GM23338 (cell line): ENCODE measurements around the gene CLDN1. TPM values are rescaled to one million over a fixed set of nuclear protein-coding genes. Genes with fewer than 3 reads are reported as not detected.

Source experiments
- ATAC-seq: fragments of 200-7000 bp; cut with Tn5 transposase; 3 replicates; pipeline ENCODE4 v1.9.1; 2020
- DNase-seq: peaks from one replicate; pipeline ENCODE4 v3.0.0-alpha.2; 2015; ENCODE audit warnings: low spot score
- H2AFZ ChIP-seq: fragments of 200-600 bp; sonication (generic); 2 replicates; pipeline ENCODE4 v1.8.0; 2016; ENCODE audit warnings: antibody characterized with exemption, mild to moderate bottlenecking, moderate library complexity
- H3F3A ChIP-seq: fragments of 200-600 bp; sonication (generic); replicated peaks from 2 replicates; pipeline ENCODE4 v1.8.0; 2017; ENCODE audit warnings: antibody characterized with exemption, mixed run types, low read depth
- H3K27ac ChIP-seq: fragments of 200-600 bp; sonication (generic); 2 replicates; pipeline ENCODE4 v1.6.1; 2016; ENCODE audit warnings: low read depth
- H3K27me3 ChIP-seq: fragments of 200-600 bp; sonication (generic); 2 replicates; pipeline ENCODE4 v1.8.0; 2016; ENCODE audit warnings: mild to moderate bottlenecking, mixed run types, moderate library complexity; ENCODE audit not compliant: insufficient read depth
- H3K36me3 ChIP-seq: fragments of 200-600 bp; sonication (generic); 2 replicates; pipeline ENCODE4 v1.8.0; 2016; ENCODE audit warnings: mild to moderate bottlenecking; ENCODE audit not compliant: insufficient read depth
- H3K4me1 ChIP-seq: fragments of 200-600 bp; sonication (generic); 2 replicates; pipeline ENCODE4 v1.8.0; 2016; ENCODE audit warnings: mild to moderate bottlenecking, moderate library complexity; ENCODE audit not compliant: insufficient read depth
- H3K4me2 ChIP-seq: fragments of 200-600 bp; sonication (generic); 2 replicates; pipeline ENCODE4 v1.7.1; 2017; ENCODE audit warnings: mixed run types
- H3K4me3 ChIP-seq: fragments of 200-600 bp; sonication (generic); 2 replicates; pipeline ENCODE4 v1.6.1; 2016; ENCODE audit warnings: mixed run types
- H3K79me2 ChIP-seq: fragments of 200-600 bp; sonication (generic); replicated peaks from 2 replicates; pipeline ENCODE4 v1.8.0; 2017; ENCODE audit warnings: mild to moderate bottlenecking; ENCODE audit not compliant: insufficient read depth
- H3K9me2 ChIP-seq: fragments of 200-600 bp; sonication (generic); 2 replicates; pipeline ENCODE4 v1.8.0; 2017; ENCODE audit not compliant: insufficient read depth
- H4K20me1 ChIP-seq: fragments of 200-600 bp; sonication (generic); replicated peaks from 2 replicates; pipeline ENCODE4 v1.8.0; 2017; ENCODE audit warnings: mild to moderate bottlenecking; ENCODE audit not compliant: insufficient read depth
- H3K27ac Mint-ChIP-seq: 2 replicates; pipeline ENCODE4 v1.8.0; 2020; ENCODE audit warnings: inconsistent platforms, mild to moderate bottlenecking, moderate library complexity, mixed read lengths
- H3K27me3 Mint-ChIP-seq: 3 replicates; pipeline ENCODE4 v1.8.0; 2022; ENCODE audit warnings: low read depth, mild to moderate bottlenecking, moderate library complexity, mixed read lengths, inconsistent platforms; ENCODE audit not compliant: insufficient read depth, poor library complexity
- H3K36me3 Mint-ChIP-seq: 3 replicates; pipeline ENCODE4 v1.8.0; 2021; ENCODE audit warnings: low read depth, mild to moderate bottlenecking, inconsistent platforms, moderate library complexity, mixed read lengths
- H3K4me1 Mint-ChIP-seq: 3 replicates; pipeline ENCODE4 v1.8.0; 2020; ENCODE audit warnings: mild to moderate bottlenecking, inconsistent platforms, mixed read lengths
- H3K4me3 Mint-ChIP-seq: 3 replicates; pipeline ENCODE4 v1.8.0; 2021; ENCODE audit warnings: moderate library complexity, mild to moderate bottlenecking, inconsistent platforms, mixed read lengths
- H3K9me3 Mint-ChIP-seq: 3 replicates; pipeline ENCODE4 v1.8.0; 2020; ENCODE audit warnings: moderate library complexity, mild to moderate bottlenecking, inconsistent platforms, mixed read lengths
- CREB1 ChIP-seq: fragments of 250-450 bp; sonication (Bioruptor Pico); IDR thresholded peaks from 2 replicates; pipeline ENCODE4 v1.5.0; 2020; ENCODE audit warnings: low read depth, mild to moderate bottlenecking, moderate library complexity
- EZH2 ChIP-seq: fragments of 200-600 bp; sonication (generic); IDR thresholded peaks from one replicate; pipeline ENCODE4 v1.8.0; 2017; ENCODE audit warnings: antibody characterized with exemption, mild to moderate bottlenecking, low read depth; ENCODE audit not compliant: unreplicated experiment
- EZH2phosphoT487 ChIP-seq: fragments of 200-600 bp; sonication (generic); IDR thresholded peaks from one replicate; pipeline ENCODE4 v1.8.1; 2018; ENCODE audit warnings: antibody characterized with exemption; ENCODE audit not compliant: unreplicated experiment
- JUNB ChIP-seq: IDR thresholded peaks from one replicate; pipeline ENCODE4 v1.6.1; 2016; ENCODE audit warnings: antibody characterized with exemption; ENCODE audit not compliant: unreplicated experiment
- NANOG ChIP-seq: IDR thresholded peaks from 2 replicates; pipeline ENCODE4 v1.6.1; 2016; ENCODE audit warnings: antibody characterized with exemption, borderline replicate concordance
- POLR2AphosphoS5 ChIP-seq: IDR thresholded peaks from 2 replicates; pipeline ENCODE4 v1.6.1; 2016; ENCODE audit warnings: antibody characterized with exemption, low read depth
- STAT1 ChIP-seq: IDR thresholded peaks from one replicate; pipeline ENCODE4 v1.6.1; 2016; ENCODE audit warnings: antibody characterized with exemption; ENCODE audit not compliant: unreplicated experiment
- ZNF114 ChIP-seq: fragments of 250-450 bp; sonication (Bioruptor Pico); IDR thresholded peaks from 2 replicates; pipeline ENCODE4 v1.5.0; 2020; ENCODE audit warnings: mild to moderate bottlenecking, moderate library complexity
- ZNF331 ChIP-seq: fragments of 250-450 bp; sonication (Bioruptor Pico); IDR thresholded peaks from 2 replicates; pipeline ENCODE4 v1.5.0; 2020; ENCODE audit warnings: low read depth, mild to moderate bottlenecking, moderate library complexity
- polyA plus RNA-seq: library from polyadenylated mRNA; unstranded; fragments of >200 nt; fragmentation: Nextera tagmentation; extraction: Ambion mirVana; gene quantifications from 2 replicates; pipeline ENCODE4 v1.2.1, GENCODE V29; 2016
- total RNA-seq: library from RNA; depleted of rRNA; stranded (reverse); fragments of >200 nt; shearing (Covaris generic); gene quantifications from 2 replicates; pipeline ENCODE4 v1.2.3, GENCODE V29; 2014
- TF ChIP-seq, protein P1 (sequence below): IDR thresholded peaks from 2 replicates; pipeline ENCODE4 v1.6.1; 2016; ENCODE audit warnings: antibody characterized with exemption
- TF ChIP-seq, protein P2 (sequence below): IDR thresholded peaks from one replicate; pipeline ENCODE4 v1.6.1; 2018; ENCODE audit warnings: antibody characterized with exemption; ENCODE audit not compliant: unreplicated experiment
- TF ChIP-seq, protein P3 (sequence below): fragments of 250-450 bp; sonication (Bioruptor Pico); IDR thresholded peaks from 2 replicates; pipeline ENCODE4 v1.5.0; 2020; ENCODE audit warnings: mild to moderate bottlenecking, moderate library complexity
- TF ChIP-seq, protein P4 (sequence below), 2 experiments: fragments of 200-600 bp in 1 of 2; sonication (generic) in 1 of 2; conservative IDR thresholded peaks; 2 replicates each; pipeline versions ENCODE4 v1.5.1 to v1.6.1; 2016 to 2017; ENCODE audit warnings: antibody characterized with exemption in 2 of 2, low read depth in 2 of 2, mild to moderate bottlenecking in 2 of 2, moderate library complexity in 1 of 2

Gene CLDN1
- total and polyA plus RNA-seq, 2 experiments from 2014 or later, result 2.5 to 4.6 TPM

DNA sequence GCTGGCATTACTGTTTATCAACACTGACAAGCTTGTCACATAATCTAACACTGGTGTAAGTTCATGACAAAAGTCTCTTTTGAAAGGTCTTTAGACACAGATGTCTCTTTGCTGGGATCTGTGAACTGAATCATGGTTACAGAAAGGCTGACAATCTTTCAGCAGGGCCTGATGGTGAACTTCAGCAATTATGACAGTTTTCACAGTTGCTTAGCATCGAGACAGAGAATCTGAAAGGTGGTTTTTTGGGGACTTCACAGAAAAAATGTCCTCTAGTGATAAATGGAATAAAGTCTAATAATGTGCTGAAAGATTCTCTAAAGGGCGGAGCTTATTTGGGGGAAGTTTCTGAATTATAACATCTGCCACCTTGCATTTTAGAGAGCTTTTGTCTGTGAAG, 32.3 kb downstream of the CLDN1 start:
- Histone ChIP-seq H3K4me1 (no peaks in the 10 kb centered on the region), H3K9me2 (no peaks in the 10 kb centered on the region), H4K20me1 (no peaks in the 10 kb centered on the region), H3K4me3 (no peak overlapping the region), H3K79me2 (no peaks in the 10 kb centered on the region), H2AFZ (no peak overlapping the region), H3K36me3 (no peaks in the 10 kb centered on the region), H3K27ac (no peak overlapping the region), H3K4me2 (no peak overlapping the region), H3F3A (no peaks in the 10 kb centered on the region), H3K27me3 (no peaks in the 10 kb centered on the region)
- Mint-ChIP-seq H3K4me1 (no peaks in the 10 kb centered on the region), H3K9me3 (peaks cover 27% of the 10 kb centered on the region), H3K36me3 (peaks cover 9% of the 10 kb centered on the region; the same call in 1 of the 3 replicates), H3K4me3 (no peak overlapping the region), H3K27me3 (no peaks in the 10 kb centered on the region), H3K27ac (no peak overlapping the region)
- TF ChIP-seq, protein P1, sequence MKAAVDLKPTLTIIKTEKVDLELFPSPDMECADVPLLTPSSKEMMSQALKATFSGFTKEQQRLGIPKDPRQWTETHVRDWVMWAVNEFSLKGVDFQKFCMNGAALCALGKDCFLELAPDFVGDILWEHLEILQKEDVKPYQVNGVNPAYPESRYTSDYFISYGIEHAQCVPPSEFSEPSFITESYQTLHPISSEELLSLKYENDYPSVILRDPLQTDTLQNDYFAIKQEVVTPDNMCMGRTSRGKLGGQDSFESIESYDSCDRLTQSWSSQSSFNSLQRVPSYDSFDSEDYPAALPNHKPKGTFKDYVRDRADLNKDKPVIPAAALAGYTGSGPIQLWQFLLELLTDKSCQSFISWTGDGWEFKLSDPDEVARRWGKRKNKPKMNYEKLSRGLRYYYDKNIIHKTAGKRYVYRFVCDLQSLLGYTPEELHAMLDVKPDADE, result no peak
- TF ChIP-seq, protein P2, sequence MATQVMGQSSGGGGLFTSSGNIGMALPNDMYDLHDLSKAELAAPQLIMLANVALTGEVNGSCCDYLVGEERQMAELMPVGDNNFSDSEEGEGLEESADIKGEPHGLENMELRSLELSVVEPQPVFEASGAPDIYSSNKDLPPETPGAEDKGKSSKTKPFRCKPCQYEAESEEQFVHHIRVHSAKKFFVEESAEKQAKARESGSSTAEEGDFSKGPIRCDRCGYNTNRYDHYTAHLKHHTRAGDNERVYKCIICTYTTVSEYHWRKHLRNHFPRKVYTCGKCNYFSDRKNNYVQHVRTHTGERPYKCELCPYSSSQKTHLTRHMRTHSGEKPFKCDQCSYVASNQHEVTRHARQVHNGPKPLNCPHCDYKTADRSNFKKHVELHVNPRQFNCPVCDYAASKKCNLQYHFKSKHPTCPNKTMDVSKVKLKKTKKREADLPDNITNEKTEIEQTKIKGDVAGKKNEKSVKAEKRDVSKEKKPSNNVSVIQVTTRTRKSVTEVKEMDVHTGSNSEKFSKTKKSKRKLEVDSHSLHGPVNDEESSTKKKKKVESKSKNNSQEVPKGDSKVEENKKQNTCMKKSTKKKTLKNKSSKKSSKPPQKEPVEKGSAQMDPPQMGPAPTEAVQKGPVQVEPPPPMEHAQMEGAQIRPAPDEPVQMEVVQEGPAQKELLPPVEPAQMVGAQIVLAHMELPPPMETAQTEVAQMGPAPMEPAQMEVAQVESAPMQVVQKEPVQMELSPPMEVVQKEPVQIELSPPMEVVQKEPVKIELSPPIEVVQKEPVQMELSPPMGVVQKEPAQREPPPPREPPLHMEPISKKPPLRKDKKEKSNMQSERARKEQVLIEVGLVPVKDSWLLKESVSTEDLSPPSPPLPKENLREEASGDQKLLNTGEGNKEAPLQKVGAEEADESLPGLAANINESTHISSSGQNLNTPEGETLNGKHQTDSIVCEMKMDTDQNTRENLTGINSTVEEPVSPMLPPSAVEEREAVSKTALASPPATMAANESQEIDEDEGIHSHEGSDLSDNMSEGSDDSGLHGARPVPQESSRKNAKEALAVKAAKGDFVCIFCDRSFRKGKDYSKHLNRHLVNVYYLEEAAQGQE, result no peak
- TF ChIP-seq NANOG (no peak), STAT1 (no peak), ZNF114 (CRISPR knock-in tag) (no peak), EZH2phosphoT487 (no peak), ZNF331 (CRISPR knock-in tag) (no peak), JUNB (no peak), EZH2 (no peak), CREB1 (no peak), POLR2AphosphoS5 (no peak)
- TF ChIP-seq, protein P3, sequence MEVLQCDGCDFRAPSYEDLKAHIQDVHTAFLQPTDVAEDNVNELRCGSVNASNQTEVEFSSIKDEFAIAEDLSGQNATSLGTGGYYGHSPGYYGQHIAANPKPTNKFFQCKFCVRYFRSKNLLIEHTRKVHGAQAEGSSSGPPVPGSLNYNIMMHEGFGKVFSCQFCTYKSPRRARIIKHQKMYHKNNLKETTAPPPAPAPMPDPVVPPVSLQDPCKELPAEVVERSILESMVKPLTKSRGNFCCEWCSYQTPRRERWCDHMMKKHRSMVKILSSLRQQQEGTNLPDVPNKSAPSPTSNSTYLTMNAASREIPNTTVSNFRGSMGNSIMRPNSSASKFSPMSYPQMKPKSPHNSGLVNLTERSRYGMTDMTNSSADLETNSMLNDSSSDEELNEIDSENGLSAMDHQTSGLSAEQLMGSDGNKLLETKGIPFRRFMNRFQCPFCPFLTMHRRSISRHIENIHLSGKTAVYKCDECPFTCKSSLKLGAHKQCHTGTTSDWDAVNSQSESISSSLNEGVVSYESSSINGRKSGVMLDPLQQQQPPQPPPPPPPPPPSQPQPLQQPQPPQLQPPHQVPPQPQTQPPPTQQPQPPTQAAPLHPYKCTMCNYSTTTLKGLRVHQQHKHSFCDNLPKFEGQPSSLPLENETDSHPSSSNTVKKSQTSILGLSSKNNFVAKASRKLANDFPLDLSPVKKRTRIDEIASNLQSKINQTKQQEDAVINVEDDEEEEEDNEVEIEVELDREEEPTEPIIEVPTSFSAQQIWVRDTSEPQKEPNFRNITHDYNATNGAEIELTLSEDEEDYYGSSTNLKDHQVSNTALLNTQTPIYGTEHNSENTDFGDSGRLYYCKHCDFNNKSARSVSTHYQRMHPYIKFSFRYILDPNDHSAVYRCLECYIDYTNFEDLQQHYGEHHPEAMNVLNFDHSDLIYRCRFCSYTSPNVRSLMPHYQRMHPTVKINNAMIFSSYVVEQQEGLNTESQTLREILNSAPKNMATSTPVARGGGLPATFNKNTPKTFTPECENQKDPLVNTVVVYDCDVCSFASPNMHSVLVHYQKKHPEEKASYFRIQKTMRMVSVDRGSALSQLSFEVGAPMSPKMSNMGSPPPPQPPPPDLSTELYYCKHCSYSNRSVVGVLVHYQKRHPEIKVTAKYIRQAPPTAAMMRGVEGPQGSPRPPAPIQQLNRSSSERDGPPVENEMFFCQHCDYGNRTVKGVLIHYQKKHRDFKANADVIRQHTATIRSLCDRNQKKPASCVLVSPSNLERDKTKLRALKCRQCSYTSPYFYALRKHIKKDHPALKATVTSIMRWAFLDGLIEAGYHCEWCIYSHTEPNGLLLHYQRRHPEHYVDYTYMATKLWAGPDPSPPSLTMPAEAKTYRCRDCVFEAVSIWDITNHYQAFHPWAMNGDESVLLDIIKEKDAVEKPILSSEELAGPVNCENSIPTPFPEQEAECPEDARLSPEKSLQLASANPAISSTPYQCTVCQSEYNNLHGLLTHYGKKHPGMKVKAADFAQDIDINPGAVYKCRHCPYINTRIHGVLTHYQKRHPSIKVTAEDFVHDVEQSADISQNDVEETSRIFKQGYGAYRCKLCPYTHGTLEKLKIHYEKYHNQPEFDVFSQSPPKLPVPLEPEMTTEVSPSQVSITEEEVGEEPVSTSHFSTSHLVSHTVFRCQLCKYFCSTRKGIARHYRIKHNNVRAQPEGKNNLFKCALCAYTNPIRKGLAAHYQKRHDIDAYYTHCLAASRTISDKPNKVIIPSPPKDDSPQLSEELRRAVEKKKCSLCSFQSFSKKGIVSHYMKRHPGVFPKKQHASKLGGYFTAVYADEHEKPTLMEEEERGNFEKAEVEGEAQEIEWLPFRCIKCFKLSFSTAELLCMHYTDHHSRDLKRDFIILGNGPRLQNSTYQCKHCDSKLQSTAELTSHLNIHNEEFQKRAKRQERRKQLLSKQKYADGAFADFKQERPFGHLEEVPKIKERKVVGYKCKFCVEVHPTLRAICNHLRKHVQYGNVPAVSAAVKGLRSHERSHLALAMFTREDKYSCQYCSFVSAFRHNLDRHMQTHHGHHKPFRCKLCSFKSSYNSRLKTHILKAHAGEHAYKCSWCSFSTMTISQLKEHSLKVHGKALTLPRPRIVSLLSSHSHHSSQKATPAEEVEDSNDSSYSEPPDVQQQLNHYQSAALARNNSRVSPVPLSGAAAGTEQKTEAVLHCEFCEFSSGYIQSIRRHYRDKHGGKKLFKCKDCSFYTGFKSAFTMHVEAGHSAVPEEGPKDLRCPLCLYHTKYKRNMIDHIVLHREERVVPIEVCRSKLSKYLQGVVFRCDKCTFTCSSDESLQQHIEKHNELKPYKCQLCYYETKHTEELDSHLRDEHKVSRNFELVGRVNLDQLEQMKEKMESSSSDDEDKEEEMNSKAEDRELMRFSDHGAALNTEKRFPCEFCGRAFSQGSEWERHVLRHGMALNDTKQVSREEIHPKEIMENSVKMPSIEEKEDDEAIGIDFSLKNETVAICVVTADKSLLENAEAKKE, result no peak
- TF ChIP-seq, protein P4, sequence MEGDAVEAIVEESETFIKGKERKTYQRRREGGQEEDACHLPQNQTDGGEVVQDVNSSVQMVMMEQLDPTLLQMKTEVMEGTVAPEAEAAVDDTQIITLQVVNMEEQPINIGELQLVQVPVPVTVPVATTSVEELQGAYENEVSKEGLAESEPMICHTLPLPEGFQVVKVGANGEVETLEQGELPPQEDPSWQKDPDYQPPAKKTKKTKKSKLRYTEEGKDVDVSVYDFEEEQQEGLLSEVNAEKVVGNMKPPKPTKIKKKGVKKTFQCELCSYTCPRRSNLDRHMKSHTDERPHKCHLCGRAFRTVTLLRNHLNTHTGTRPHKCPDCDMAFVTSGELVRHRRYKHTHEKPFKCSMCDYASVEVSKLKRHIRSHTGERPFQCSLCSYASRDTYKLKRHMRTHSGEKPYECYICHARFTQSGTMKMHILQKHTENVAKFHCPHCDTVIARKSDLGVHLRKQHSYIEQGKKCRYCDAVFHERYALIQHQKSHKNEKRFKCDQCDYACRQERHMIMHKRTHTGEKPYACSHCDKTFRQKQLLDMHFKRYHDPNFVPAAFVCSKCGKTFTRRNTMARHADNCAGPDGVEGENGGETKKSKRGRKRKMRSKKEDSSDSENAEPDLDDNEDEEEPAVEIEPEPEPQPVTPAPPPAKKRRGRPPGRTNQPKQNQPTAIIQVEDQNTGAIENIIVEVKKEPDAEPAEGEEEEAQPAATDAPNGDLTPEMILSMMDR (conservative IDR thresholded peaks at IDR 0.05; ENCODE audit: low read depth in 2 of 2), result no peak
- ATAC-seq (no peak), DNase-seq (no peak)
